Measurements from ENCODE around the gene IQSEC3.
A peak's percentile ranks its signal among the peaks of the same experiment; 100 is the strongest.
"Not testable (repeated sequence)": the region's sequence is repeated elsewhere in the genome, so short reads cannot be mapped to it uniquely, and the experiment has no call there.

IQSEC3 gene

GRCh38 chr12:52902-53734, 13.4 kb upstream of the IQSEC3 start:
- not testable (repeated sequence) for DNase-seq (ENCODE audit: low read depth)

- no peak for DNase-seq (ENCODE audit: low read depth)
Observed at GRCh38 chr12:53735-54730, 12.5 kb upstream of the IQSEC3 start.

- DNase-seq (ENCODE audit: low read depth), result no peak
Observed at GRCh38 chr12:54750-55535, 11.6 kb upstream of the IQSEC3 start.

- no peak for DNase-seq (ENCODE audit: low read depth)
Observed at GRCh38 chr12:56683-57346, 9.8 kb upstream of the IQSEC3 start.

- no peak for DNase-seq (ENCODE audit: low read depth)
Observed at GRCh38 chr12:57539-57938, 9.0 kb upstream of the IQSEC3 start.

GRCh38 chr12:58832-59231, 7.7 kb upstream of the IQSEC3 start:
- no peak for DNase-seq (ENCODE audit: low read depth)

GRCh38 chr12:61845-62244, 4.7 kb upstream of the IQSEC3 start:
- DNase-seq (ENCODE audit: low read depth), result not testable (repeated sequence)

GRCh38 chr12:65491-66063, 990 bp upstream of the IQSEC3 start:
- not testable (repeated sequence) for DNase-seq (ENCODE audit: low read depth)

- DNase-seq (ENCODE audit: low read depth), result not testable (repeated sequence)
Observed at GRCh38 chr12:66782-67504, 376 bp downstream of the IQSEC3 start.

GRCh38 chr12:69677-70076, 3.1 kb downstream of the IQSEC3 start:
- DNase-seq (ENCODE audit: low read depth), result not testable (repeated sequence)

GRCh38 chr12:70541-70940, 4.0 kb downstream of the IQSEC3 start:
- DNase-seq (ENCODE audit: low read depth), result not testable (repeated sequence)

- DNase-seq (ENCODE audit: low read depth), result not testable (repeated sequence)
Observed at GRCh38 chr12:72018-72417, 5.5 kb downstream of the IQSEC3 start.

- DNase-seq (ENCODE audit: low read depth), result not testable (repeated sequence)
Observed at GRCh38 chr12:74420-75190, 8.0 kb downstream of the IQSEC3 start.

- not testable (repeated sequence) for DNase-seq (ENCODE audit: low read depth)
Observed at GRCh38 chr12:75541-75940, 9.0 kb downstream of the IQSEC3 start.

GRCh38 chr12:76102-76501, 9.5 kb downstream of the IQSEC3 start:
- not testable (repeated sequence) for DNase-seq (ENCODE audit: low read depth)

GRCh38 chr12:76551-76950, 10.0 kb downstream of the IQSEC3 start:
- DNase-seq (ENCODE audit: low read depth), result not testable (repeated sequence)

- not testable (repeated sequence) for DNase-seq (ENCODE audit: low read depth)
Observed at GRCh38 chr12:77101-77719, 10.6 kb downstream of the IQSEC3 start.

- DNase-seq (ENCODE audit: low read depth), result peak; percentile 54
Observed at GRCh38 chr12:77769-78383, 11.3 kb downstream of the IQSEC3 start.

GRCh38 chr12:78981-79380, 12.4 kb downstream of the IQSEC3 start:
- DNase-seq (ENCODE audit: low read depth), result no peak

Data from stimulated activated CD4-positive, alpha-beta T cell treated with anti-CD3 and anti-CD28 coated beads, Interleukin-2, amount 100 ng/mL, for 4 hours (primary cell).